Renal cortical epithelial cell (primary cell): ENCODE results near the gene GMPR2. TPM values are rescaled to one million over a fixed set of nuclear protein-coding genes. Genes with fewer than 3 reads are reported as not detected.

Source experiments
- DNase-seq: peaks from one replicate; pipeline ENCODE4 v3.0.0-alpha.2; 2011; ENCODE audit warnings: low read depth
- total RNA-seq: library from RNA; depleted of rRNA; stranded (reverse); fragments of >200 nt; gene quantifications from 2 replicates; pipeline ENCODE4 v1.2.3, GENCODE V29; 2014

Gene GMPR2
- total RNA-seq, 1 donor from 2014 or later = 106 TPM

GRCh38 chr14:24285351-24285750 is 52.6 kb downstream of the GMPR2 start:
- DNase-seq = no peak

DNA sequence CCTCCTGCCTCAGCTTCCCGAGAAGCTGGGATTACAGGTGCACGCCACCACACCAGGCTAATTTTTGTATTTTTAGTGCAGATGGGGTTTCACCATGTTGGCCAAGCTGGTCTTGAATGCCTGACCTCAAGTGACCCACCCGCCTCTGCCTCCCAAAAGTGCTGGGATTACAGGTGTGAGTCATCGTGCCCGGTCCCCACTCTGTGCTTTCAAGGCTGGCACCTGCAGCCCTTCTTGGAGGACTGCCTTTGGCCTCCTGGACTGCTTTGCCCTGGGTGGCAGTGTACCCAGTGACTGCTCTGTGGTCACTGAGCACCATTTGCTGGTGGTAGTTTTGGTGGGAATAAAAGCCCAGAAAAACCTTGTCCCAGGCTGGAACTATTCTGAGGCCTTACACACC is 54.3 kb downstream of the GMPR2 start:
- no peak for DNase-seq

Other genes with a start within 250 kb of the GMPR2 start
- 8.3 and 9.4 TPM in 2 replicates for gene DHRS4L2, start 244.0 kb upstream of the GMPR2 start, total RNA-seq
- 0.10 TPM in 1 of 2 replicates, not detected in the other for gene CARMIL3, start 180.9 kb upstream of the GMPR2 start, total RNA-seq
- not detected in 2 replicates for gene CPNE6, start 161.4 kb upstream of the GMPR2 start, total RNA-seq
- 18.5 and 28.0 TPM in 2 replicates for gene PCK2, start 138.6 kb upstream of the GMPR2 start, total RNA-seq
- 73.8 and 112 TPM in 2 replicates for gene DCAF11, start 118.2 kb upstream of the GMPR2 start, total RNA-seq
- 1.6 and 2.4 TPM in 2 replicates for gene NRL, start 118.0 kb upstream of the GMPR2 start, total RNA-seq
- gene FITM1, start 102.3 kb upstream of the GMPR2 start, total RNA-seq = 0.25 TPM in 1 of 2 replicates, not detected in the other
- gene PSME1, start 96.7 kb upstream of the GMPR2 start, total RNA-seq = 209 and 265 TPM in 2 replicates
- gene EMC9, start 91.3 kb upstream of the GMPR2 start, total RNA-seq = 10.1 and 20.7 TPM in 2 replicates
- 69.3 and 258 TPM in 2 replicates for gene PSME2, start 86.3 kb upstream of the GMPR2 start, total RNA-seq
- 52.1 and 52.6 TPM in 2 replicates for gene RNF31, start 85.4 kb upstream of the GMPR2 start, total RNA-seq
- 78.3 and 87.7 TPM in 2 replicates for gene IRF9, start 71.7 kb upstream of the GMPR2 start, total RNA-seq
- 13.4 and 43.3 TPM in 2 replicates for gene REC8, start 60.8 kb upstream of the GMPR2 start, total RNA-seq
- gene IPO4, start 44.1 kb upstream of the GMPR2 start, total RNA-seq = 47.4 and 76.0 TPM in 2 replicates
- gene TM9SF1, start 37.5 kb upstream of the GMPR2 start, total RNA-seq = 75.4 and 153 TPM in 2 replicates
- 0.05 TPM in 1 of 2 replicates, not detected in the other for gene TSSK4, start 27.2 kb upstream of the GMPR2 start, total RNA-seq
- 38.4 and 65.1 TPM in 2 replicates for gene CHMP4A, start 19.4 kb upstream of the GMPR2 start, total RNA-seq
- gene MDP1, start 16.9 kb upstream of the GMPR2 start, total RNA-seq = 10.0 and 10.2 TPM in 2 replicates
- 146 and 185 TPM in 2 replicates for gene NEDD8, start 562 bp upstream of the GMPR2 start, total RNA-seq
- gene TINF2, start 9.7 kb downstream of the GMPR2 start, total RNA-seq = 46.8 and 75.5 TPM in 2 replicates
- 0.45 and 1.6 TPM in 2 replicates for gene TGM1, start 30.2 kb downstream of the GMPR2 start, total RNA-seq
- 25.2 and 29.7 TPM in 2 replicates for gene RABGGTA, start 38.7 kb downstream of the GMPR2 start, total RNA-seq
- 18.3 and 29.9 TPM in 2 replicates for gene DHRS1, start 66.9 kb downstream of the GMPR2 start, total RNA-seq
- gene NOP9, start 66.9 kb downstream of the GMPR2 start, total RNA-seq = 23.2 and 32.3 TPM in 2 replicates
- 0.87 and 2.8 TPM in 2 replicates for gene CIDEB, start 75.0 kb downstream of the GMPR2 start, total RNA-seq
- 1.9 and 3.6 TPM in 2 replicates for gene LTB4R2, start 77.2 kb downstream of the GMPR2 start, total RNA-seq
- 0.17 and 1.3 TPM in 2 replicates for gene LTB4R, start 78.6 kb downstream of the GMPR2 start, total RNA-seq
- gene ADCY4, start 102.1 kb downstream of the GMPR2 start, total RNA-seq = 0.40 and 2.6 TPM in 2 replicates
- gene RIPK3, start 107.1 kb downstream of the GMPR2 start, total RNA-seq = 1.8 and 9.7 TPM in 2 replicates
- gene NFATC4, start 135.3 kb downstream of the GMPR2 start, total RNA-seq = 5.6 and 6.7 TPM in 2 replicates
- 2.4 and 4.3 TPM in 2 replicates for gene NYNRIN, start 166.1 kb downstream of the GMPR2 start, total RNA-seq
- gene CBLN3, start 196.7 kb downstream of the GMPR2 start, total RNA-seq = 0.52 and 1.2 TPM in 2 replicates
- 48.5 and 59.9 TPM in 2 replicates for gene KHNYN, start 197.0 kb downstream of the GMPR2 start, total RNA-seq
- 6.4 and 10.4 TPM in 2 replicates for gene SDR39U1, start 209.8 kb downstream of the GMPR2 start, total RNA-seq